PC-3 (cell line): ENCODE data around the gene TNP2. TPM values are rescaled to one million over a fixed set of nuclear protein-coding genes. Genes with fewer than 3 reads are reported as not detected.

Source experiments
- ATAC-seq: fragments of 200-7000 bp; cut with Tn5 transposase; 2 replicates; pipeline ENCODE4 v1.9.1; 2020; ENCODE audit warnings: mild to moderate bottlenecking, moderate library complexity
- BruUV-seq: library from RNA; stranded (reverse); fragments of 400-500 nt; replicated peaks from 2 replicates; lab custom pipeline; 2021; lab: Mats Ljungman, UMichigan
- CTCF ChIA-PET: fragments of 300-600 bp; sonication (Branson Sonifier 250); formaldehyde crosslinking; loops from one replicate; lab custom pipeline; 2022; ENCODE audit warnings: antibody characterized with exemption; lab: Charles Lee
- POLR2A ChIA-PET: fragments of 300-600 bp; sonication (Branson Sonifier 250); formaldehyde crosslinking; loops from one replicate; lab custom pipeline; 2022; ENCODE audit warnings: antibody characterized with exemption; ENCODE audit not compliant: unreplicated experiment; lab: Charles Lee
- DNase-seq: peaks from one replicate; pipeline ENCODE4 v3.0.0-alpha.2; 2015
- H2AFZ ChIP-seq: fragments of 300-600 bp; sonication (generic); 2 replicates; pipeline ENCODE4 v1.6.0; 2016; ENCODE audit warnings: antibody characterized with exemption, low read length
- H3F3A ChIP-seq: fragments of 300-600 bp; sonication (generic); one replicate; pipeline ENCODE4 v1.6.0; 2017; ENCODE audit warnings: antibody characterized with exemption, low read length, control low read depth, mild to moderate bottlenecking; ENCODE audit not compliant: unreplicated experiment
- H3K27ac ChIP-seq: fragments of 300-600 bp; sonication (generic); 2 replicates; pipeline ENCODE4 v1.5.1; 2016; ENCODE audit warnings: mild to moderate bottlenecking, low read length
- H3K27me3 ChIP-seq: fragments of 300-600 bp; sonication (generic); 2 replicates; pipeline ENCODE4 v1.6.1; 2016; ENCODE audit warnings: low read length, mixed read lengths
- H3K36me3 ChIP-seq: fragments of 300-600 bp; sonication (generic); 2 replicates; pipeline ENCODE4 v1.6.1; 2016; ENCODE audit warnings: low read depth, mixed run types, low read length, mixed read lengths
- H3K4me1 ChIP-seq: fragments of 300-600 bp; sonication (generic); 2 replicates; pipeline ENCODE4 v1.5.1; 2016; ENCODE audit warnings: low read length; ENCODE audit not compliant: insufficient read depth
- H3K4me2 ChIP-seq: fragments of 300-600 bp; sonication (generic); 2 replicates; pipeline ENCODE4 v1.6.0; 2016; ENCODE audit warnings: low read length
- H3K4me3 ChIP-seq: fragments of 300-600 bp; sonication (generic); 2 replicates; pipeline ENCODE4 v1.5.1; 2016; ENCODE audit warnings: mild to moderate bottlenecking, low read length, mixed read lengths
- H3K79me2 ChIP-seq: fragments of 300-600 bp; sonication (generic); 2 replicates; pipeline ENCODE4 v1.6.1; 2017; ENCODE audit warnings: low read length, mixed read lengths
- H3K9ac ChIP-seq: fragments of 300-600 bp; sonication (generic); 2 replicates; pipeline ENCODE4 v1.6.0; 2016; ENCODE audit warnings: mild to moderate bottlenecking, low read length
- H3K9me2 ChIP-seq: fragments of 300-600 bp; sonication (generic); replicated peaks from 2 replicates; pipeline ENCODE4 v1.6.1; 2016; ENCODE audit warnings: mixed run types, low read length, mixed read lengths
- H3K9me3 ChIP-seq: fragments of 300-600 bp; sonication (generic); 2 replicates; pipeline ENCODE4 v1.6.1; 2016; ENCODE audit warnings: low read length, mixed read lengths
- H4K20me1 ChIP-seq: fragments of 300-600 bp; sonication (generic); 2 replicates; pipeline ENCODE4 v1.6.1; 2016; ENCODE audit warnings: low read length, mixed read lengths
- EZH2 ChIP-seq: fragments of 300-600 bp; sonication (generic); IDR thresholded peaks from one replicate; pipeline ENCODE4 v1.6.1; 2017; ENCODE audit warnings: antibody characterized with exemption, mild to moderate bottlenecking, low read length; ENCODE audit not compliant: unreplicated experiment
- EZH2phosphoT487 ChIP-seq: fragments of 300-600 bp; sonication (generic); IDR thresholded peaks from 2 replicates; pipeline ENCODE4 v1.6.1; 2018; ENCODE audit warnings: mild to moderate bottlenecking, antibody characterized with exemption, low read length, borderline replicate concordance
- intact Hi-C: fragments of 100-400 bp; cut with micrococcal nuclease; formaldehyde crosslinking; loops from 2 replicates; pipeline ENCODE4 v1.9.0; 2023
- total RNA-seq: library from RNA; depleted of rRNA; stranded (reverse); fragments of >200 nt; gene quantifications from 2 replicates; pipeline ENCODE4 v1.2.3, GENCODE V29; 2014
- TF ChIP-seq, protein P1 (sequence below): fragments of 300-600 bp; sonication (generic); conservative IDR thresholded peaks from 2 replicates; pipeline ENCODE4 v1.5.1; 2017; ENCODE audit warnings: antibody characterized with exemption, low read depth, mild to moderate bottlenecking, low read length

TNP2 gene
- total RNA-seq, 1 experiment from 2014 or later: not detected

DNA sequence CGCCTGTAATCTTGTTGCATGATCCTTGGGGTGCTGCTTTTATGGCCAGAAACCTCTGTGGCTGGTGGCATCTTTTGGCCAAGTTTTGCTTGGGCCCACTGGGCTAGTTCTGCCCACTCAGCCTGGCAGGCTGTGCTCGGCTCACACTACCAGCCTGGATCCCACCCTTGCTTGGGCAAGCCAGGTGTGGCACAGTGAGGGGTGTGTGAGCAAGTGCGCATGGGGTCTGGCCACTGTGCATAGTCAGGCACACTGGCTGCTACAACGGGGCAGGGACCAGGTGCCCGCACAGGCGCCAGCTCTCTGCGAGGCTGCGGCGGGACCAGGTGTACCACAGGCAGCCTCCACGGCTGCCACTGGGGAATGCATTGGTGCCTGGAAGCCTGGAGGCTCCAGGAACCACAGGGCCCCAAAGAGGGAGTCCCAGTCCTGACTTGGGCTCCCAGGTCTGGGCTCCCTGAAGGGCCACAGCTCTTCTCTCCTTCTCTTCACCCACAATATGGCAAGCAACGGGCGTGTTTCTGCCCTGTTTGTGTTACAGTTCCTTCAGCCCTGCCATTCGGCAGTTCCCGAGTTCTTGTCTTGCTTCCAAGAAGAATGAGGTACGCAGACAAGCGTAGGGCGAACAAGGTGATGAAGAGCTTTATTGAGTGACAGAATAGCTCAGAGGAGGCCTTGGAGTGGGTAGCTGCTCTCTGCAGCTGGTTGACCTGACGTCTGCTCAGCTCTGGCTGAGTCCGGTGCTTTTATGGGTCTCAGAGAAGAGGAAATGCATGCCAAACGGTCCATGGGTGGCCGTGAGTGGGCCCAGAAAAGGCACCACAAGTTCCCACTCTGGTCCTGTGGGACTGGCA lies 38.7 kb upstream of the TNP2 start:
- Histone ChIP-seq H3K9me3 (no peaks in the 10 kb centered on the region), H3K79me2 (no peaks in the 10 kb centered on the region), H3K4me2 (no peak overlapping the region), H3K27ac (no peak overlapping the region), H3K9me2 (no peaks in the 10 kb centered on the region), H2AFZ (no peak overlapping the region), H3K9ac (no peak overlapping the region), H3K27me3 (no peaks in the 10 kb centered on the region), H3F3A (no peaks in the 10 kb centered on the region), H3K4me3 (no peak overlapping the region), H3K4me1 (peaks cover 6% of the 10 kb centered on the region; the same call in 1 of the 2 replicates), H4K20me1 (no peaks in the 10 kb centered on the region), H3K36me3 (no peaks in the 10 kb centered on the region)
- TF ChIP-seq EZH2: no peak
- TF ChIP-seq, protein P1, sequence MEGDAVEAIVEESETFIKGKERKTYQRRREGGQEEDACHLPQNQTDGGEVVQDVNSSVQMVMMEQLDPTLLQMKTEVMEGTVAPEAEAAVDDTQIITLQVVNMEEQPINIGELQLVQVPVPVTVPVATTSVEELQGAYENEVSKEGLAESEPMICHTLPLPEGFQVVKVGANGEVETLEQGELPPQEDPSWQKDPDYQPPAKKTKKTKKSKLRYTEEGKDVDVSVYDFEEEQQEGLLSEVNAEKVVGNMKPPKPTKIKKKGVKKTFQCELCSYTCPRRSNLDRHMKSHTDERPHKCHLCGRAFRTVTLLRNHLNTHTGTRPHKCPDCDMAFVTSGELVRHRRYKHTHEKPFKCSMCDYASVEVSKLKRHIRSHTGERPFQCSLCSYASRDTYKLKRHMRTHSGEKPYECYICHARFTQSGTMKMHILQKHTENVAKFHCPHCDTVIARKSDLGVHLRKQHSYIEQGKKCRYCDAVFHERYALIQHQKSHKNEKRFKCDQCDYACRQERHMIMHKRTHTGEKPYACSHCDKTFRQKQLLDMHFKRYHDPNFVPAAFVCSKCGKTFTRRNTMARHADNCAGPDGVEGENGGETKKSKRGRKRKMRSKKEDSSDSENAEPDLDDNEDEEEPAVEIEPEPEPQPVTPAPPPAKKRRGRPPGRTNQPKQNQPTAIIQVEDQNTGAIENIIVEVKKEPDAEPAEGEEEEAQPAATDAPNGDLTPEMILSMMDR: no peak
- TF ChIP-seq EZH2phosphoT487: no peak
- DNase-seq (no peak), ATAC-seq (no peak)
- intact Hi-C loops: no loop called here
- ChIA-PET CTCF (no interaction called here), POLR2A (no interaction called here)
- no TSS peak for BruUV-seq

DNA sequence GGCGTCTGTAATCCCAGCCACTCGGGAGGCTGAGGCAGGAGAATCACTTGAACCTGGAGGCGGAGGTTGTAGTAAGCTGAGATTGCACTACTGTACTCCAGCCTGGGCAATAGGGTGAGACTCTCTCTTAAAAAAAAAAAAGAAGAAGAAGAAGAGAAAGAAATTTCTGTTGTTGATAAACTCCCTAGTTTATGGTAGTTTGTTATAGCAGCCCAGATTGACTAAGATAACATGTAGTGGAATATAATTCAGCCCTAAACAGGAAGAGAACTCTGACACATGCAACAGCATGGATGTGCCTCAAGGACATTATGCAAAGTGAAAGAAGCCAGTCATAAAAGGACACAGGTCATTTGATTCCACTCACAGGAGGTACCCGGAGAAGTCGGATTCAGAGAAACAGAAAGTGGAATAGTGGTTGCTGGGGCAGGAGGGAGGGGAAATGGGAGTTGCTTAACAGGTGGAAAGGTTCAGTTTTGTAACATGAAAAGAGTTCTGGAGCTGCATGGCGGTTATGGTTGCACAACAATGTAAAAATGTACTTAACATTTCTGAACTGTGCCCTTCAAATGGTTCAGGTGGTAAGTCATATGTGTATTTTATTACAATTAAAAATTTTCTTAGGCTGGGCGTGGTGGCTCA lies 38.0 kb upstream of the TNP2 start:
- Histone ChIP-seq H3K4me2 (no peak overlapping the region), H3K79me2 (no peaks in the 10 kb centered on the region), H3K9ac (no peak overlapping the region), H3K36me3 (no peaks in the 10 kb centered on the region), H3K9me3 (no peaks in the 10 kb centered on the region), H3K27me3 (no peaks in the 10 kb centered on the region), H3K4me1 (no peaks in the 10 kb centered on the region; the same call in 1 of the 2 replicates), H3K4me3 (no peak overlapping the region), H3K9me2 (no peaks in the 10 kb centered on the region), H4K20me1 (no peaks in the 10 kb centered on the region), H3K27ac (no peak overlapping the region), H2AFZ (no peak overlapping the region), H3F3A (no peaks in the 10 kb centered on the region)
- DNase-seq: no peak
- no peak for ATAC-seq
- BruUV-seq: no TSS peak
- POLR2A ChIA-PET: no interaction called here
- intact Hi-C loops: no loop called here
- TF ChIP-seq EZH2: no peak
- no peak for TF ChIP-seq EZH2phosphoT487
- TF ChIP-seq, protein P1: no peak
- CTCF ChIA-PET: no interaction called here

DNA sequence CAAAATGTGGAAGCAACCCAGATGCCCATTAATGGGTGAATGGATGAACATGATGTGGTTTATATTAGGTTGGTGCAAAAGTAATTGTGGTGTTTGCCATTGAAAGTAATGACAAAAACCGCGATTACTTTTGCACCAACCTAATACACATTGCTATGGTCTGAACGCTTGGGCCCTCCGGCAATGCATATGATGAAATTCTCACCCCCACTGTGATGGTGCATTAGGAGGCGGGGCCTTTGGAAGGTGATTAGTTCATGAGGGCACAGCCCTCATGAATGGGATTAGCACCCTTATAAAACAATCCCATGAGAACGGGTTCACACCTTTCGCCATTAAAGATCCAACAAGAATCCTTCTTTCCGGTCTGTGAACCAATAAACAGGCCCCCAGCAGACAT lies 37.3 kb upstream of the TNP2 start:
- Histone ChIP-seq H3K27me3 (no peaks in the 10 kb centered on the region), H3K9ac (no peak overlapping the region), H3K9me3 (no peaks in the 10 kb centered on the region), H3K4me2 (no peak overlapping the region), H4K20me1 (no peaks in the 10 kb centered on the region), H3K36me3 (no peaks in the 10 kb centered on the region), H2AFZ (no peak overlapping the region), H3K4me3 (no peak overlapping the region), H3F3A (no peaks in the 10 kb centered on the region), H3K4me1 (no peaks in the 10 kb centered on the region; the same call in 1 of the 2 replicates), H3K9me2 (no peaks in the 10 kb centered on the region), H3K79me2 (no peaks in the 10 kb centered on the region), H3K27ac (no peak overlapping the region)
- no TSS peak for BruUV-seq
- intact Hi-C loops: no loop called here
- TF ChIP-seq, protein P1: no peak
- TF ChIP-seq EZH2: no peak
- TF ChIP-seq EZH2phosphoT487: no peak
- CTCF ChIA-PET: no interaction called here
- DNase-seq (no peak), ATAC-seq (no peak)
- POLR2A ChIA-PET: no interaction called here
